ENCODE results near the gene YTHDF1.
"Not testable (repeated sequence)": the region's sequence is repeated elsewhere in the genome, so short reads cannot be mapped to it uniquely, and the experiment has no call there.

The YTHDF1 gene

DNA sequence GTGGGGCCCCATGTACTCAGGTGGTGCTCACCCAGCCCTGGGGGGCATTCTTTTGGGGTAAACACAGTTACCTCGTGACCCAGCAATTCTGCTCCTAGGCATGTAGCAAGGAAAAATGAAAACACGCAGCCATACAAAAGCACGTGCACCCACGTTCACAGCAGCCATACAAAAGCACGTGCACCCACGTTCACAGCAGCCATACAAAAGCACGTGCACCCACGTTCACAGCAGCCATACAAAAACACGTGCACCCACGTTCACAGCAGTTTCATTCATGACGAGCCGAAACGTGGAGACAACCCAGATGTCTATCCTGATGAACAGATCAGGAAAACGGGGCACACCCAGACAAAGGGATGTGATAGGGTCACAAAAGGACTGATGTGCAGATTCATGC, 57.1 kb downstream of the YTHDF1 start:
- no peak for DNase-seq (ENCODE audit: low read depth in 2 of 2)

DNA sequence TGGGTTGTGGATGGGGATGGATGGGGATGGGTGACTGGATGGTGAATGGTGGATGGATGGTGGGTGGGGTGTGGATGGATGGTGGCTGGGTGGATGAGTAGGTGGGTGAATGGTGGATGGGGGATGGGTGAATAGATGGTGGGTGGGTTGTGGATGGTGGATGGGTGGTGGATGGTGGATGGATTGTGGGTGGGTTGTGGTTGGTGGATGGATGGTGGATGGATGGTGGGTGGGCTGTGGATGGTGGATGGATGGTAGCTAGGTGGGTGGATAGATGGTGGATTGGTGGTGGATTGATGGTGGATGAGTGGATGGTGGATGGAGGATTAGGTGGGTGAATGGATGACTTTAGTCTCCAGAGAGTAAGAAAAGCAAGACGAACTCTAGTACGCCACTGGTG, 57.6 kb downstream of the YTHDF1 start:
- DNase-seq (ENCODE audit: low read depth in 2 of 2) = no peak

DNA sequence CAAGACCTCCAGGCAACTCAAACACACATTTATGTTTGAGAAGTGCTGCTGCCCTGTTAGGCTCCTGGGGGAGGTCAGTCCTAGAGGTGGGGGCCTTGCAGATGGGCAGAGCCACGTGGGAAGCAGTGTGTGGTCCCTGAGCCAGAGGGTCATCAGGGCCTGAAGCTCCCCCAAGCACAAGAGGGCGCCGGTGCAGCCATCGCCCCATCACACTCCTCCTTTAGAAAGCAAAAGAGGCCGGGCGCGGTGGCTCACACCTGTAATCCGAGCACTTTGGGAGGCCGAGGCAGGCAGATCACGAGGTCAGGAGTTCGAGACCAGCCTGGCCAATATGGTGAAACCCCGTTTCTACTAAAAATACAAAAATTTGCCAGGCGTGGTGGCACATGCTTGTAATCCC, 58.5 kb downstream of the YTHDF1 start:
- not testable (repeated sequence) for DNase-seq (ENCODE audit: low read depth in 2 of 2)

DNA sequence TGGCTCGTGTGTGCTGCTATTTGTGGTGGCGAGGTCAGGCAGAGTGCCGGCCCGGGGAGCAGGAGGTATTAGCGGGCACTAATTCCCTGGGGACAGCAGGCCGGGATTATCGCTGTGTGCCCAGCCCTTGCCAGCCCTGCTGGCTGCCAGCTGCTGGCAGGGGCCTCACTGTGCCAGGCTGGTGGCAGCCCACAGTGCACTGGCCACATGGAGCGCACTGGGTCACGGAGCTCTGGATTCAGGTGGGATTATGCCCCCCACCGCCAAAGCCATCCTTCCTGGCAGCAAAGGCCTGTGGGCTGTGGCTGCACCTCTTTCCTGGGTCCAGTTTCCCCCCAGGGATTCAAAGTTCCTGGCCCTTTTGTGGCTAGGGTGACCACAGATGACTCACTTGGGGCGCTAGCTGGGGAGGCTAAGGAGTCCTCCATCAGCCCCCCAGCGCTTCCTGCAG, 59.7 kb downstream of the YTHDF1 start:
- DNase-seq (ENCODE audit: low read depth in 2 of 2) = no peak

DNA sequence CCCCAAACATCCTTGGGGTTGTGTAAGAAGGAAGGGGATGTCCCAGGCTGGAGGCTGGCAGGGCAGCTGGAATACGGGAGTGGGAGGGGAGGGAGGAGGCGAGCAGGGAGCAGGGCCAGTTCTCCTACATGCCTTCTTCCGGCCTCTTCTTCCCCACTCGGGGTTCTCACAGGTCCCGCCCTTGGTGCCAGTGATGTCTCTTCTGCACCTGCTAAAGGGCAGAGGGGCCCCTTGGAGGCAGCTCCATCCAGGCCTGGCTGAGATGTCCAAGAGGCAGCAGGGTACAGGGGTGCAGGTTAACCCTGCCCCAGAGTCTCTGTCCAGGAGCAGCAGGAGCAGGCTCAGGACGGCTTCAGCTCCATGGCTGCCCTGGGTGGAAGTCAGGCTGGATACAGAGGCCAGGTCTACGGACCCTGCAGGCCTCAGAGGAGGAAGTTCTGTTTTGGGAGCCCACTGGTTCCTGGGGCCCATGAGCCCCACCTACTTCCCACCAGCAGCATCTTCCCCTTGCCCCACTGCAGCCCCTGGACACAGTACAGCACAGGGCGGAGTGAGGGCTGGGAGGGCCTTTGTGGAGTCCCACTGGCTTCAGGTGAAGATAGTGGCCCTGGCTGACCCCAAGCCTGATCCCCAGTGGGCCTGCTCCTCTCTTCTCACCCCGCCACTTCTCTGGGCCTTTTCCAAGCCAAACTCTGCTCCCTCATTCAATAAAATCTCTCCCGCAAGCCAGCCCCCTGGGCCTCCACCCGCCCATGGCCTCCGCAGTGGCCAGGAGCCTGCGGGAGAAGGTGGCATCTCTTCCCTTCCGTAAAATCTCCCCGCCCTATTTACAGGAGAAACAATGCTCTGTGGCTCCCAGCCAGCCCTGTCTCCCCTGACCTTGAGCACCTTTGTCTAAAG, 60.4 kb downstream of the YTHDF1 start:
- no peak for DNase-seq (ENCODE audit: low read depth in 2 of 2)

DNA sequence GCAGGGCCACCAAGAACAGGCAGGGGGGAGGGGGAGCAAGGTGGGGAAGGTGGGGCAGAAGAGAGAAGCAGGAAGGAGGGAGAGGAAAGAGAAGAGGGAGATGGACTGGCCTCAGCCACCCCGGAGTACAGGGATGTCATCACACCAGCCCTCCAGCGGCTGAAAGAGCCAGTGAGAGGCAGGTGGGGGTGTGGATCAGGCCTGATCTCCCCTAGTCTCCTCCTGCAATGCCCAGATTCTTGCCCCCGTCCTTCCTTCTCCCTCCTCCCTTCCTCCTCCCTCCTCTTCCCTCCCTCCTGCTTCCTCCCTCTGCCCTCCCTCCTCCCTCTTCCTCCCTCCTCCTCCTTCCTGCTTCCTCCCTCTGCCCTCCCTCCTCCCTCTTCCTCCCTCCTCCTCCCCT, 61.5 kb downstream of the YTHDF1 start:
- DNase-seq (ENCODE audit: low read depth in 2 of 2) = no peak

DNA sequence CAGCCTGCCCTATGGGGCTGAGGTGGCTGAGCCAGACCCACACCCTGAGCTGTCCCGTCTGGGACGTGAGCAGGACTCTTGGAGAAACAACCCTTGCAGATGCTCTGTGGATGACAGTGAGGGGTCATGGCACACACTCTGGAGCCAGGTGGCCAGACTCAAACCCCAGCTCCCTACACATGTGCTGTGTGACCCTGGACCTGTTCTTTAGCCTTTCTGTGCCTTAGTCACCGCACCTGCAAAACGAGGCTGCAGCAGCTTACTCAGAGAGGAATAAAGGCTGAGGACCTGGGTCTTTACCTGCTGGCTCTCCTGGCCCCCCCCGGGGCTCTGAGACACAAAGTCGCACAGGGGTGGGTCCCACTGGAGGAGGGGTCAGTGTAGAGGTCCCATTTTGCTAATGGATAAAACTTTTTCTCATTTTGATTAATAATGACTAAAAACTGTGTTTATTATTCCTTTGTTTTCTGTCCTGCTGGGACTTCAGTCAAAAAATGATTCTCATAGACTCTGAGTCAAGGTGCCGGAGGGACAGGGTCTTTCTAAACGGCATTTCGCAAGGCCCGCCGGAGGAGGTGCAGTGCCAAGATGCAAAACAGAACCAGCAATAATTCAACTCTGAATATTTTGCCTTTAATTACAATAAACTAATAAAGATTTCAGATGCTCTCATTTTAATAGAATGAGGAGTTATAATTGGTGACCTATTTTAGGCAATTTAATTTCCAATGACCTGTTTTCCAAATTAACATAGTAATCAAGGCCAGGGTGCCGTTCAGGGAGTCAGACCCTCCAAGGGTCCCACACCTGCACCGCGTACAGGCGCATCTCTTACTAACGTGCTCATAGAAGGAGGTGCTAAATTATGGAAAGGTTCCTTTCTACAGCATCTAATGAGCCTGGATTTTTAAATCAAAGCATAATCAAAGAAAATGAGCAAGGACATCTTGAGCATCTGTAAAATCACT, 62.4 kb downstream of the YTHDF1 start:
- DNase-seq (ENCODE audit: low read depth in 2 of 2) = no peak

DNA sequence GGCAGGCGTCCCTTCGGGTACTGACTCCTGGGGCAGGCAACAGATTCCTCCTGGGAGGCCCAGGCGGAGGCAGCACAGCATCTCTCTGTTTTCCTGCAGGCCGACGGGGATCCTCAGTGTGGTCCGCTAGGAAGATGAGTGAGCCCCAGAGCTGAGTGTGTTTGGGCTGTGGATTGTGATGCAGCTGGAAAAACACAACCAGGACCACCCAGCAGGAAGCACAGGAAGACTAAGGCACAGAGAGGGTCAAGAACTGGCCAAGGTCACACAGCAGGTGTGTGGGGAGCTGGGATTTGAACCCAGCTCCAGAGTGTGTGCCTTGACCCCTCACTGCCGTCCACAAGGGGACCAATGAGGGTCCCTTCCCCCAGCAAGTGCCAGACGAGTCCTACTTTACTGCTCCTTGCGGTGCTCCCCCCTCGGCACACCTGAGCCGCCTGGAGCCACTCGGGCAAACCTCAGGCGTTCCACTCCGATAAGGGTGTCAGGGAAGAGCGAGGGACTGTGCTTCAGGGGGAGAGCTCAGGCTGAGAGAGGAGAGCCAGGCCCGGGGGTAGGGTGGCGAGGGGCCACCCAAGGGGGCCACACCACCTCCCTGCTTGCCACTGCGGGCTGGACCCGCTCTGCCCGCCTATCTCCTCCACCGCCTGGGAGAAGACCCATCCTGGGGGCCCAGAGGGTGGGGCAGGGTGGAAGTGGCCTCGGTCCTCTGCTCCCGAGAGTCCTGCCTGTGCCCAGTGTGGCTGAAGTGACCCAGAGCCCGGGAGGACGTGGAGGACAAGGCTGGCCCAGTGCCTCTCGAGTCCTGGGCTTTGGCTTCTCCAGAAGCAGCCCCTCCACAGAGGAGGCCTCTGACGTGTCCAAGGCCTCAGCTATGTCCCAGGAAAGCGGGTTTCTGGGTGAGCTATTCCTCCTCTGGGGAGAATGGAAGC, 63.3 kb downstream of the YTHDF1 start:
- no peak for DNase-seq (ENCODE audit: low read depth in 2 of 2)

DNA sequence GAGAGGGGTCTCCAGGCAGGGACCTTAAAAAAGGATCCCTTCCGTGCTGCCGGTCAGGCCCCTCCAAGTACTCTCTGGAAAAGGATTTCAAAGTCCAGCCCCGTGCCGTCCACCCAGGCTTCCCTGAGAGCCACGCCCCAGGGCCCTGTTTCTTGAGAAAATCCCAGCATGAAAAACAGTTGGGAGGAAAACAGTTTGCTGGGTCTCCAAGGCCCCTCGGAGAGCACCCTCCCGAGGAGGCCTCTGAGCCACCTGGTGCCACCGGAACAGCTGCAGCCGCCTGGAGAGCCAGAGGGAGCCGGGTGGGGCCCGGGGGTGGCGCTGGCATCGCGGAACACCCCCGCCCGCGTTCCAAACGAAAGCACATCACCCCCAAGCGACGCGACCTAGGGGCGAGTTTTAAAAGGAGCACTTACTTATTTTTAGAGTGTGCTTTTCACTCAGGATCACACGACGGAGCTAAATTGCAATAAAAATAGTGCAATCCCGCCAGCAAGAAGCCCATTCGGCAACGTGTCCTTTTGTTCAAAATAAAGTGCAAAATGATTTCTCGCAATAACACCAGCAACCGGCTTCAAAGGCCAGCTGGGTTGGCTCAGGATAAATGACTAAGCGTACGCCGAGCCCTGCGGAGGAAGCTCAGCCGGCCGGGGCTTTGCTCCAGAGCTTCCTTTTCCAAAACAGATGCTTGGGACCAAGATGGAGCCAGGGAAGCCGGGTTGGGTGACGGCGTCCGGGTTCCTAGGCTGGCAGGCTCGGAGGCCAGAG, 64.2 kb downstream of the YTHDF1 start:
- DNase-seq (ENCODE audit: low read depth in 2 of 2) = no peak

DNA sequence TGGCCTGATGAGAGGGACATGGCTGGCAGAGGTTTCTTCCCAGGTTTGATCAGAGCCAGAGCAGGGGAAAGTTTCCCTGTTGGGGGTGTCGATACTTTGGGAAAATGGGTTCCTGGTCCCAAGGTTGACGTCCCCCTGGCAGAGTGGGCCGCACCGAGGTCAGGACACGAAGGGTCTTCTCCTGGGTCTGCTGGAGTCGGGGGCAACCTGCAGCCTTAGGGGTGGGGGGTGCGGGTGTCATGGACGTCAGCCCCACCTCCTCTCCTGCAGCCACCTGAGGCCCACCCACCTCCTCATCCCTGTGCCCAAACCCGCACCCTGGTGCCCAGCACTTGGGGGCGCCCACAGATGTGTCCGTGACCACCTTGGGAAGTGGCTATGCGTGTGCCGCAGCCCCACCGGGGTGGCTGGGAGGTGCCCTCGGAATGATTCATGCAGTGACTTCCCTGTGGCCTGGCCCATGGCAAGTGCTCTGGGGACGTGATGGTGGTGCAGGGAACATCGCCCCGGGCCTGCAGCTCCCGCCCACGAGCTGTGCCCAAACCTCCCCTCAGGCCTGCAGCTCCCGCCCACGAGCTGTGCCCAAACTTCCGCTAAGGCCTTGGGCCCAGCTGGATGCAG, 64.9 kb downstream of the YTHDF1 start:
- DNase-seq (ENCODE audit: low read depth in 2 of 2) = no peak

DNA sequence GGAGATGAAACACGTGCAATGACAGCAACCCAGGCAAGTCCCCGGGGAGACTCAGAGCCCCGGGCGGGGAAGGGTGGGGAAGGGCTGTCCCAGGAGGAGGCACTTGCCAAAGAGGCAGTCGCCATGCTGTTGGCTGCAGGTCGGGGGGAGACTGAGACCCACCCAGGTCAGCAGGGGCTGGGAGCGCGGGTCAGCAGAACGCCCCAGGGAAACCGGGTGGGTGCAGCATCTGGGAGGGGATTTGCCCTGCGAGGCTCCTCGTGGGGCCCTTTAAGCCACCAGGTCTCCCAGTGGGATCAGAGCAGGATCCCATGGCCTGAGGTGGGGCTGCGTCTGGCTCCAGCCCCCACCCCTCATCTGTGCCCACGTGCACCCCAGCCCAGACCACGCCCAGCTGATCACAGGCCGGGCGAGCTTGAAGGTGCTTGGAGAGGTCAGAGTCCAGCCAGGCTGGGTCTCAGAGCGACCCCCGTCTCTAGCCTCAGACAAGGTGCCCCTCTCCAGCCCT, 65.5 kb downstream of the YTHDF1 start:
- no peak for DNase-seq (ENCODE audit: low read depth in 2 of 2)

DNA sequence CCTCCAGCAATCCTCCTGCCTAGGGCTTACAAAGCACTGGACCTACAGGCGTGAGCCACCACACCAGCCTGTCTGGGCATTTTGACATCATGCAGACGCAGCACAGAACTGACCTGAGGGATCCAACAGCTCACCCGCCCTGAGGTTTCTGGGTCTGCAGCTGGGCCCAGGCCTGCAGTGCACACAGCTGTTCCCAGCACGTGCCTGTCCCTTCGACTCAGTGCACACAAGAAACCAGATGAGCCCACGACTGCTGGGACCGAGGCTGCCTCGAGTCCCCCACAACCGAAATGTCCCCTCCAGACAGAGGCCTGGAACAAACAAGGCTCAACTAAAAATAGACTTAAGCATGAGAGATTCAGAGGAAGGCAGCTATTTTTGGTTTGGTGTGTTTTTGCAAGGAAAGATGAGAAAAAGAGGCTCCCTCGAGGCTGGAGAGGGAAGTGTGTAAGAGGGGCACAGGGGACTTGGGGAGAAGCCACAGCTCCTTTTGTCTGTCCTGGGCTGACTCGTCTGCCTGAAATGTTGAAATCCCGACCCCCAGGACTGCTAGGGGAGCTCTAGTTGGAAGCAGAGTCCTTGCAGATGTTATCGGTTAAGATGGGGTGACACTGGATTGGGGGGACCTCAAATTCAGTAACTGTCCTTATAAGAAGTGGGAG, 66.3 kb downstream of the YTHDF1 start:
- no peak for DNase-seq (ENCODE audit: low read depth in 2 of 2)

DNA sequence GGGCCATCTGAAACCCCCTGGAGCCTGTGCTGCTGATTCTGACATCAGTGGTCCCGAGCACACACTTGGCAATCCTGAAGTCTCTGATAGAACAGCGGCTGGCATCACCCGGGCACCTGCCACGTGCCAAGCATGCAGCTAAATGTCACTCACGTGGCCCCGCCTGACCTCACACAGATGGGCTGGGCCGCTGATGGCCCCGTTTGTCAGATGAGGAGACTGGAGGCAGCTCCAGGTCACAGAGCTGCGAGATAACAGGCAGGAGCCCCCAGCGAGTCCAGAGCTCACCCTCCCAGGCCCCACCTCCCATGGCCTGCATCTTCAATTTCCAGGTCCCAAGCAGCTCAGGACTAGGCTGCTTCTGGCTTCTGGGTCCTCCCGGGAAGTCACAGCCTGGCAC, 67.2 kb downstream of the YTHDF1 start:
- no peak for DNase-seq (ENCODE audit: low read depth in 2 of 2)

DNA sequence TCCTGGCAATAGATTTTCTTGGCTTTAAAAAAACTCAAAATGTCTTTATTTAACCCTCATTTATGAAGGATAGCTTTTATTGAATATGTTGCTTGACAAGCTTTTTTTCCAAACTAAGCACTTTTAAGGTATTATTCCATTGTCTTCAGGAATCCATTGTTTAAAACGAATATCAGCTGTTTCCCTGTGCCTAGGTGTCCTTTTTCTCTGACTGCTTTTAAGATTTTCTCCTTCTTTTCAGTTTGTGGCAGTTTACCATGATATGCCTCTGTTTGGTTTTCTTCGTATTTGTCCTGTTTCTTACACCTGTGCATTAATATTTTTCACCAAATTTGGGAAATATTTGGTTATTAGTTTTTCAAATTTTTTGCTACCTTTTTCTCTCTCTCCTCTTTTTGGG, 68.4 kb downstream of the YTHDF1 start:
- no peak for DNase-seq (ENCODE audit: low read depth in 2 of 2)

Measured in activated CD8-positive, alpha-beta memory T cell treated with anti-CD3 and anti-CD28 coated beads for 4 hours (primary cell).